Measurements from ENCODE around the gene EFCAB3.

Gene EFCAB3

GRCh38 chr17:62380253-62380652, at the start of gene EFCAB3:
TSS of gene EFCAB3 (plus strand) at chr17:62380553. CDS start at chr17:62382980, 2,427 bp downstream.
- in situ Hi-C loops (cut with HindIII; ENCODE audit: low sequenced_read_pairs) = no loop called here
- H3K4me3 ChIP-seq (ENCODE audit: low read depth, low read length) = no peak within 1 kb of the TSS
- TF ChIP-seq CTCF (IDR thresholded peaks at IDR 0.05; ENCODE audit: low read depth, low read length, missing control alignments) = no peak
- DNase-seq (ENCODE audit: low read depth) = no peak

- no peak for TF ChIP-seq CTCF (IDR thresholded peaks at IDR 0.05; ENCODE audit: low read depth, low read length, missing control alignments)
- no peak for DNase-seq (ENCODE audit: low read depth)
- in situ Hi-C loops (cut with HindIII; ENCODE audit: low sequenced_read_pairs) = no loop called here
- H3K4me3 ChIP-seq (ENCODE audit: low read depth, low read length) = no peak overlapping the region
These were observed 43.8 kb upstream of the EFCAB3 start for GRCh38 chr17:62336527-62336926.

- in situ Hi-C loops (cut with HindIII; ENCODE audit: low sequenced_read_pairs) = no loop called here
- H3K4me3 ChIP-seq (ENCODE audit: low read depth, low read length) = no peak overlapping the region
- TF ChIP-seq CTCF (IDR thresholded peaks at IDR 0.05; ENCODE audit: low read depth, low read length, missing control alignments) = no peak
- DNase-seq (ENCODE audit: low read depth) = no peak
These were observed 36.5 kb upstream of the EFCAB3 start for GRCh38 chr17:62343764-62344270.

- in situ Hi-C loops (cut with HindIII; ENCODE audit: low sequenced_read_pairs) = no loop called here
- TF ChIP-seq CTCF (IDR thresholded peaks at IDR 0.05; ENCODE audit: low read depth, low read length, missing control alignments) = no peak
- H3K4me3 ChIP-seq (ENCODE audit: low read depth, low read length) = no peak overlapping the region
- DNase-seq (ENCODE audit: low read depth) = no peak
These were observed 29.2 kb upstream of the EFCAB3 start for GRCh38 chr17:62351176-62351575.

GRCh38 chr17:62366191-62366590, 14.2 kb upstream of the EFCAB3 start:
- in situ Hi-C loops (cut with HindIII; ENCODE audit: low sequenced_read_pairs) = no loop called here
- no peak for TF ChIP-seq CTCF (IDR thresholded peaks at IDR 0.05; ENCODE audit: low read depth, low read length, missing control alignments)
- H3K4me3 ChIP-seq (ENCODE audit: low read depth, low read length) = no peak overlapping the region
- DNase-seq (ENCODE audit: low read depth) = no peak

- no peak for DNase-seq (ENCODE audit: low read depth)
- TF ChIP-seq CTCF (IDR thresholded peaks at IDR 0.05; ENCODE audit: low read depth, low read length, missing control alignments) = no peak
- in situ Hi-C loops (cut with HindIII; ENCODE audit: low sequenced_read_pairs) = no loop called here
- H3K4me3 ChIP-seq (ENCODE audit: low read depth, low read length) = no peak overlapping the region
These were observed 1.2 kb downstream of the EFCAB3 start for GRCh38 chr17:62381561-62381960.

GRCh38 chr17:62388856-62389255, 8.5 kb downstream of the EFCAB3 start:
- no peak overlapping the region for H3K4me3 ChIP-seq (ENCODE audit: low read depth, low read length)
- no peak for TF ChIP-seq CTCF (IDR thresholded peaks at IDR 0.05; ENCODE audit: low read depth, low read length, missing control alignments)
- no peak for DNase-seq (ENCODE audit: low read depth)
- in situ Hi-C loops (cut with HindIII; ENCODE audit: low sequenced_read_pairs) = no loop called here
